GM18517 (cell line): ENCODE data around the gene NFATC2.

ENCODE experiments used
- ATAC-seq: cut with Tn5 transposase; IDR thresholded peaks from one replicate; pipeline ENCODE4 v1.9.1; 2021; ENCODE audit warnings: mild to moderate bottlenecking, moderate library complexity; ENCODE audit not compliant: unreplicated experiment

NFATC2 gene

GRCh38 chr20:51342510-51343236 is 199.8 kb downstream of the NFATC2 start:
- ATAC-seq: no peak

- no peak for ATAC-seq
These were observed 200.9 kb downstream of the NFATC2 start for GRCh38 chr20:51341581-51341980.

GRCh38 chr20:51340451-51340840 is 202.1 kb downstream of the NFATC2 start:
- no peak for ATAC-seq

GRCh38 chr20:51339721-51340450 is 202.6 kb downstream of the NFATC2 start:
- ATAC-seq: no peak

- no peak for ATAC-seq
These were observed 203.7 kb downstream of the NFATC2 start for GRCh38 chr20:51338692-51339440.

- ATAC-seq: no peak
These were observed 205.3 kb downstream of the NFATC2 start for GRCh38 chr20:51337126-51337805.
